T-helper 1 cell treated with Interleukin-12 subunit alpha and Interleukin-12 subunit beta and Interleukin-4 antibody, amounts not matched to agents 30 μg/mL and 1 μg/mL, for 36 hours (primary cell): ENCODE data around the gene KLHL22.
"Not testable (repeated sequence)": the region's sequence is repeated elsewhere in the genome, so short reads cannot be mapped to it uniquely, and the experiment has no call there.

Source experiments
- H3K27ac Mint-ChIP-seq: one replicate; pipeline ENCODE4 v1.8.0; 2021; ENCODE audit warnings: mild to moderate bottlenecking, mixed read lengths
- H3K27me3 Mint-ChIP-seq: one replicate; pipeline ENCODE4 v1.8.0; 2021; ENCODE audit warnings: low read depth, mixed read lengths
- H3K36me3 Mint-ChIP-seq: one replicate; pipeline ENCODE4 v1.8.0; 2021; ENCODE audit warnings: low read depth, mixed read lengths
- H3K4me1 Mint-ChIP-seq: one replicate; pipeline ENCODE4 v1.8.0; 2021; ENCODE audit warnings: low read depth, mixed read lengths
- H3K4me3 Mint-ChIP-seq: one replicate; pipeline ENCODE4 v1.8.0; 2021; ENCODE audit warnings: mild to moderate bottlenecking, moderate library complexity, mixed read lengths
- H3K9me3 Mint-ChIP-seq: one replicate; pipeline ENCODE4 v1.8.0; 2021; ENCODE audit warnings: mixed read lengths

KLHL22 gene, protein sequence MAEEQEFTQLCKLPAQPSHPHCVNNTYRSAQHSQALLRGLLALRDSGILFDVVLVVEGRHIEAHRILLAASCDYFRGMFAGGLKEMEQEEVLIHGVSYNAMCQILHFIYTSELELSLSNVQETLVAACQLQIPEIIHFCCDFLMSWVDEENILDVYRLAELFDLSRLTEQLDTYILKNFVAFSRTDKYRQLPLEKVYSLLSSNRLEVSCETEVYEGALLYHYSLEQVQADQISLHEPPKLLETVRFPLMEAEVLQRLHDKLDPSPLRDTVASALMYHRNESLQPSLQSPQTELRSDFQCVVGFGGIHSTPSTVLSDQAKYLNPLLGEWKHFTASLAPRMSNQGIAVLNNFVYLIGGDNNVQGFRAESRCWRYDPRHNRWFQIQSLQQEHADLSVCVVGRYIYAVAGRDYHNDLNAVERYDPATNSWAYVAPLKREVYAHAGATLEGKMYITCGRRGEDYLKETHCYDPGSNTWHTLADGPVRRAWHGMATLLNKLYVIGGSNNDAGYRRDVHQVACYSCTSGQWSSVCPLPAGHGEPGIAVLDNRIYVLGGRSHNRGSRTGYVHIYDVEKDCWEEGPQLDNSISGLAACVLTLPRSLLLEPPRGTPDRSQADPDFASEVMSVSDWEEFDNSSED

DNA sequence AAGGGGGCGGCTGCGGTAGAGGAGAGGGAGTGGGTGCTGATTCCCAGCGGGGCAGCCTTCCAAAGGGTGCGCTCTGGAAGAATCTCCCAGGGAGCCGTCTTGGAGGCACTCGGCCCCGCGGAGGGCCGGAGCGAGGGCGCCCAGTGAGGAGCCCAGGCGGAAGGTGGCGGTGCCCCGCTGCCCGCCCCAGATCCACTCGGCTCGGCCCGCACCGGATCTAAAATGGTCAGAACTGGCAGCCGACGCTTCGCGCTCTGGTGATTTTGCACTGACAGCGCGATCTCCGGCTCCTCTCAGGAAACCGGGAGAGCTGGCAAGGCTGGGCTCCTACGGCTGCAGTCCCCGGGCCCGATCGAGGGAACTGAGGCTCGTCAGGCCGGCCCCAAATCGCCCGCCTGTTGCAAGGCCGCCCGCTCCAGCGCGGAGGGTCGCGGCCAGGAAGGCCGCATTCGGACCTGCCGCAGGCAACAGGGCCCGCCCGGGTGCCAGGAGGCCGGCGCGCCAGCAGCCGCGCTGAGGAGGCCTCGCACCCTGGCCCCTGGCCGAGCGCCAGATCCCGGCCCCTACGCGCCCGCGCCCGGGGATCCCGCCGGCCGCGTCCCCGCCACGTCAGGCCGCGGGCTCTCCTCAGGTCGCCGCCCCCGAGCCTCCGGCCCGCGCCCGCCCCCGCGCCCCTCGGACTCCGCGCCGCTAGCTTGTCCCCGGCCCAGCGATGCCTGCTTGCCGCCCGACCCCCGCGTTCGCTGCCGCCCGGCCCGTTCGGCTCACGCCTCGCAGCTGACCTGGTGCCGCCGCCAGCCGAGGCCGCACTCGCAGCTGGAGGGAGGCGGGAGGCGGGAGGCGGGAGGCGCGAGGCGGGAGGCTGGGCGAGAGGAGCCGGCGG, at the start of gene KLHL22:
KLHL22 (minus strand) TSS at position 818 of the 883 bp plus-strand sequence. CDS start 6,584 bp downstream, outside the sequence.
- peak within 1 kb of the TSS; percentile 91 for H3K27ac Mint-ChIP-seq
- no peaks in the 10 kb centered on the region for H3K9me3 Mint-ChIP-seq
- H3K4me1 Mint-ChIP-seq = peaks cover 26% of the 10 kb centered on the region

DNA sequence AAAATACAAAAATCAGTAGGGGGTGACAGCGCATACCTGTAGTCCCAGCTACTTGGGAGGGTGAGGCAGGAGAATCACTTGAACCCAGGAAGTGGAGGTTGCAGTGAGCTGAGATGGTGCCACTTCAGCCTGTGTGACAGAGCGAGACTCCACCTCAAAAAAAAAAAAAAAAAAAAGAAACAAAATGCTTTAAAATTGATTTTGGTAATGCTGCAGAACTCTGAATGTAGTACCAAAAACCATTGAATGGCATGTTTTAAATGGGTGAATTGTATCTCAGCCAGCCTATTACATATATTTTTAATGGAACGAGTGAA, 49.7 kb upstream of the KLHL22 start:
- not testable (repeated sequence) for H3K4me3 Mint-ChIP-seq, H3K9me3 Mint-ChIP-seq, H3K27me3 Mint-ChIP-seq
- peaks cover 25% of the 10 kb centered on the region for H3K36me3 Mint-ChIP-seq
- peak overlapping the region; percentile 26 for H3K27ac Mint-ChIP-seq
- peaks cover 45% of the 10 kb centered on the region for H3K4me1 Mint-ChIP-seq

More for the DNA sequence above, at the start of gene KLHL22:
- Mint-ChIP-seq H3K4me3 (peak within 1 kb of the TSS; percentile 96), H3K36me3 (no peaks in the 10 kb centered on the region), H3K27me3 (peaks cover 4% of the 10 kb centered on the region)

DNA sequence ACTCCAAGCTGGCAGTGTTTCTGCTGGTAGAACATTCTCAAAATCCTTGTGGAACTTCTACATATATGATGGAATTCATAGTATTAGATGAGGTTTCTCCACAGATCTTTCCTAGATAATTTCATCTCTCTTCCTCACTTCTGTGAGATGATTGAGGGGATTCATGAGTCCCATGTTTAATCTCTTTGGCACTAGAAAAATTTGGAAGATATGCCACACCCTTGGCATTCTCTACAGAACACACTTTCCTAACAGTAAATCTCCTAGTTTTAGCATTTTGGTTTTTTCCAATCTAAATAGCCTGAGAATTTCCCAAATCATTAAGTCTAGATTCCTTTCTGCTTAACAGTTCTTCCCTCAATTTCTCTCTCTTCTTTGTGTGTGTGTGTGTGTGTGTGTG, 47.1 kb upstream of the KLHL22 start:
- Mint-ChIP-seq H3K27me3 (no peaks in the 10 kb centered on the region), H3K36me3 (peaks cover 36% of the 10 kb centered on the region), H3K27ac (no peak overlapping the region)

DNA sequence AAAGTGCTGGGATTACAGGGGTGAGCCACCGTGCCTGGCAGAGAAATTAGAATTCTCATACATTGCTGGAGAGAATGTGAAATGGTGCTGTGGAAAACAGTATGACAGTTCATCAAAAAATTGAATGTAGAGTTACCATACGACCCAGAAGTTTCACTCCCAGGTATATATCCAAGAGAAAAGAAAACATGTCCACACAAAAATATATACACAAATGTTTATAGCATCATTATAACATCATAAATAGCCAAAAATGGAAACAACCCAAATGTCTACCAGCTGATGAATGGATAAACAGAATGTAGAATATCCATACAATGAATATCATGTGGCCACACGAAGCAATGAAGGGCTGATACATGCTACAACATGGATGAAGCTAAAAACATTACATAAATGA, 46.5 kb upstream of the KLHL22 start:
- H3K27me3 Mint-ChIP-seq = no peaks in the 10 kb centered on the region
- H3K4me1 Mint-ChIP-seq = peaks cover 26% of the 10 kb centered on the region
- H3K9me3 Mint-ChIP-seq = no peaks in the 10 kb centered on the region
- H3K4me3 Mint-ChIP-seq = no peak overlapping the region
- no peak overlapping the region for H3K27ac Mint-ChIP-seq
- peaks cover 40% of the 10 kb centered on the region for H3K36me3 Mint-ChIP-seq

More for the DNA sequence above, 47.1 kb upstream of the KLHL22 start:
- Mint-ChIP-seq H3K4me1 (peaks cover 26% of the 10 kb centered on the region), H3K9me3 (no peaks in the 10 kb centered on the region), H3K4me3 (no peak overlapping the region)

DNA sequence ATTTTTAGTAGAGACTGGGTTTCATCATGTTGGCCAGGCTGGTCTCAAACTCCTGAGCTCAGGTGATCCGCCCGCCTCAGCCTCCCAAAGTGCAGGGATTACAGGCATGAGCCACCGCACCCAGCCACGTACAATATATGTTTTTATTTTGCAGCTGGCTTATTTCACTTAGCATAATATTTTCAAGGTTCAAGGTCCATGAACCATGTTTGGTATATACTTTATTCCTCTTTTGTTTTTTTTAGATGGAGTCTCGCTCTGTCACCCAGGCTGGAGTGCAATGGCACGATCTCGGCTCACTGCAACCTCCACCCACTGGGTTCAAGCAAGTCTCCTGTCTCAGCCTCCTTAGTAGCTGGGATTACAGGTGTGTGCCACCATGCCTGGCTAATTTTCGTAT, 43.3 kb upstream of the KLHL22 start:
- not testable (repeated sequence) for H3K4me3 Mint-ChIP-seq, H3K9me3 Mint-ChIP-seq, H3K27me3 Mint-ChIP-seq
- Mint-ChIP-seq H3K4me1 (peaks cover 13% of the 10 kb centered on the region), H3K27ac (peak overlapping the region; percentile 26), H3K36me3 (peaks cover 30% of the 10 kb centered on the region)

DNA sequence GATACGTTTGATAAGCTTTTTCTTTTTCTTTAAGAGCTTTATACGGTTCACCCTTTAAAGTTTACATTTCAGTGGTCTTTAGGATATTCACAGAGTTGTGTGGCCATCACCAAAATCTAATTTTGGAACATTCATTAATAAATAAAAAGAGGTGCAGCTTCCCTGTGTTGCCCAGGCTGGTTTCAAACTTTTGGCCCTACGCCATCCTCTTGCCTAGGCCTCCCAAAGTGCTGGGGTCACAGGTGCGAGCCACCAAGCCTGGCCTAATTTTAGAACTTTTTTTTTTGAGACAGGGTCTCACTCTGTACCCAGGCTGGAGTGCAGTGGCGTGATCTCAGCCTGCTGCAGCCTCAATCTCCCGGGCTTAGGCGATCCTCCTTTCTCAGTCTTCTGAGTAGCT, 42.4 kb upstream of the KLHL22 start:
- peaks cover 14% of the 10 kb centered on the region for H3K4me1 Mint-ChIP-seq
- H3K27ac Mint-ChIP-seq = no peak overlapping the region
- no peaks in the 10 kb centered on the region for H3K9me3 Mint-ChIP-seq
- no peaks in the 10 kb centered on the region for H3K27me3 Mint-ChIP-seq
- no peak overlapping the region for H3K4me3 Mint-ChIP-seq
- H3K36me3 Mint-ChIP-seq = peaks cover 30% of the 10 kb centered on the region

DNA sequence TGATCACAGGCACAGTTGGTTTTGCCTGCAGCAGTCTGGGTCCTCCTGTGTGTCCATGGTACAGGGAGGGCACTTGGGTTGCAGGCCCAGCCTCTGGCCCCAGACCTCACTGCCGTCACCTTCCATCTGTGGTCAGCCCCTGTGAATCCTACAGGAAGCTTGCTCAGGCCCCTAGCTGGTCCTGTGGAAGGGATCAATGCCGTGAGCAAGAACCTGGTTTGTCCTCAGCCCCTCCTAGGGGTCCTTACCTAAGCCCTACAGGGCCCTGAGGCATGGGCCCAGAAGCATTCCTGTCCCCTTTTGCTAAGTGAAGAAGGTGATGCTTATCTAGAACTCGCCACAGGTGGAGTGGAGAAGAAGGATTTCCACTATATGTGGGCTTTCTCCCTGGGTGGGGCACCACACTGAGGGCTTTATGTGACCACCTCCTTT, 41.7 kb upstream of the KLHL22 start:
- H3K27me3 Mint-ChIP-seq = no peaks in the 10 kb centered on the region
- H3K4me3 Mint-ChIP-seq = no peak overlapping the region
- H3K27ac Mint-ChIP-seq = no peak overlapping the region
- H3K4me1 Mint-ChIP-seq = peaks cover 15% of the 10 kb centered on the region
- H3K36me3 Mint-ChIP-seq = peaks cover 28% of the 10 kb centered on the region
- H3K9me3 Mint-ChIP-seq = no peaks in the 10 kb centered on the region

DNA sequence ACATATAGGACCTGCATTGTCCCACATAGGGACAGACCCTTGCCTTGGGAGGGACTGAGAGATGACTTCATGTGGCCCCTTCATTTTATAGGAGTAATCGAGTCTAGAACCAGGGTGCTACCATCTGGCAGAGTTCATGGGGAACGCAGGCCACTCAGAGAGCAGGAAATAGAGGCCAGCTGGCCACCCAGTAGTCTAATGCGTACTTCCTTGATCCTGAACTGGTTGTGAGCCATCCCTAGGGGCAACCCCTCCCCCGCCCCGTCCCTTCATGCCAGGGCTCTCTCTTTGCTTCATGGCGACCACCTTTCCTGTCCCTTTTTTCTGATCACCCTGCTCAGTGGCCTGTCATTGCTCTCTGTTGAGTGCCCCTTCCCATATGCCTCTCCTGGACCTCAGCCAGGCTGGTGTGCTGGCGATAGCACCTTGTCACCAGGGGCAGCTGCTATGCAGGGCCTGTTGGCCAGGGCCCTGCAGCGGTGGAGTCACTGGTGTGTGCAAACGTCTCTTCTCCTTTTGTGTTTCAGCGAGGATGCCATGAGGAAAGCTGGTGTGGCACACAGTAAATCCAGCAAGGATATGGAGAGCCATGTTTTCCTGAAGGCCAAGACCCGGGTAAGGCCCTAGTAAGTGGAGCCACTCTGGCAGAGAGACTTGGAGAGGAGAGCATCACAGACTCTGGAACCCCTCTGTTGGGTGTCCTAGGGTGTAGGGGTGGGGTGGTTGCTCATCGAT, 41.2 kb upstream of the KLHL22 start:
- H3K27ac Mint-ChIP-seq = no peak overlapping the region

DNA sequence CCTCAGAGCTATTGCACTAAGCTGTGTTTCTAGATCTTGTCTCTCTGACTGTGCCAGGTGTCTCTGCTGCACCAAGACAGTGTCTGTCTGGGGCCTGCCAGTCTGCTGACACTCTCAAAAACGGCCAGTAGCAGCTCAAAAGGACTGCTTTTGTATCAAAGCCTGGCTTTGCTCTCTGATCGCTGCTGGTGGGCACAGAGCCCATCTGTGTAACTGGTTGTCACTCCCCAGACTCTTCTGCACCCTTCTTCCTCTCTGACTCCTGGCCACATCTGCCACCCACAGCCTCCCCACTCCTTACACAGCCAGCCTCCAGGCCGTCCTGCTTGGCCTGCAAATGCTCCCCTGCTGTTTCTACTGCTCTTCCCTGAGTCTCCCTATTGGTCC, 38.3 kb upstream of the KLHL22 start:
- Mint-ChIP-seq H3K27ac (peak overlapping the region; percentile 66), H3K9me3 (no peaks in the 10 kb centered on the region), H3K4me3 (no peak overlapping the region), H3K27me3 (no peaks in the 10 kb centered on the region), H3K4me1 (peaks cover 30% of the 10 kb centered on the region), H3K36me3 (peaks cover 17% of the 10 kb centered on the region)

More for the DNA sequence above, 41.2 kb upstream of the KLHL22 start:
- Mint-ChIP-seq H3K27me3 (no peaks in the 10 kb centered on the region), H3K4me1 (peaks cover 20% of the 10 kb centered on the region), H3K9me3 (no peaks in the 10 kb centered on the region), H3K4me3 (no peak overlapping the region), H3K36me3 (peaks cover 30% of the 10 kb centered on the region)

DNA sequence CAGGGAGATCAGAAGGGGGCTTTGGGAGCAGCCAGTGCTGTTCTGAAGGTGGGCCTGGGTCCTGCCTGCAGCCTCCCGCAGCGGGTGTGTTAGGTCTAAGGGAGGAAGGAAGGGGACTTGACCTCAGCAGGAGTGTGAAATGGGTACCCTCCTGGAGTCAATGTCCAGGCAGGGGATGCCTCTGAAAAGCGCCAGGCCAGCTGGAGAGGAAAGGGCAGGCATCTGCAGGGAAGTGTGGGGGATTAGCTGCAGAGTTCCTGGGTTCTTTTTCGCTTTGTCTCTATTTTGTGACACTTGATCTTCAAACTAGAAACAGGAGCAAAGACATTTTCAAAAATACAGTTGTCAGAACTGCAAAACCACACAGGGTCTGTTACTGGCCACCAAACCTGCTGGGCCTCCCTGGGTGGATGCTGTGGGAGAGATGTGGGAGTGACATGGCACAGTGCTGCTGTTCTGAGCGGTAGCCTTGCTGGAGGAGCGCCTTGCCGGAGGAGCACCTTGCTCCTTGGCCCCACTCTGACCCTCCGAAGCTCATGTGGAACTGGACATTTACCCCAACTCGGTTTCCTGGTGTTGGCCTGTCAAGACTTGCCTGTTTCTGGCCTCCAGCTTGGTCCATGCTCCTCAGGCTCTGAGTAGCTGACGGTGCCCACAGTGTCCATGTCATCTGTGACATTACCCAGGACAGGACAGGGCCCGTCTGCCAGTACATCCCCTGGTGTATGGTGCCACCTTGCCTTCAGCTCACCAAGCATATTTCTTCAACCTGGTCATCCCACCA, 37.7 kb upstream of the KLHL22 start:
- no peak overlapping the region for H3K4me3 Mint-ChIP-seq
- no peaks in the 10 kb centered on the region for H3K9me3 Mint-ChIP-seq
- H3K4me1 Mint-ChIP-seq = peaks cover 30% of the 10 kb centered on the region
- no peaks in the 10 kb centered on the region for H3K27me3 Mint-ChIP-seq
- H3K27ac Mint-ChIP-seq = peak overlapping the region; percentile 66
- peaks cover 17% of the 10 kb centered on the region for H3K36me3 Mint-ChIP-seq

DNA sequence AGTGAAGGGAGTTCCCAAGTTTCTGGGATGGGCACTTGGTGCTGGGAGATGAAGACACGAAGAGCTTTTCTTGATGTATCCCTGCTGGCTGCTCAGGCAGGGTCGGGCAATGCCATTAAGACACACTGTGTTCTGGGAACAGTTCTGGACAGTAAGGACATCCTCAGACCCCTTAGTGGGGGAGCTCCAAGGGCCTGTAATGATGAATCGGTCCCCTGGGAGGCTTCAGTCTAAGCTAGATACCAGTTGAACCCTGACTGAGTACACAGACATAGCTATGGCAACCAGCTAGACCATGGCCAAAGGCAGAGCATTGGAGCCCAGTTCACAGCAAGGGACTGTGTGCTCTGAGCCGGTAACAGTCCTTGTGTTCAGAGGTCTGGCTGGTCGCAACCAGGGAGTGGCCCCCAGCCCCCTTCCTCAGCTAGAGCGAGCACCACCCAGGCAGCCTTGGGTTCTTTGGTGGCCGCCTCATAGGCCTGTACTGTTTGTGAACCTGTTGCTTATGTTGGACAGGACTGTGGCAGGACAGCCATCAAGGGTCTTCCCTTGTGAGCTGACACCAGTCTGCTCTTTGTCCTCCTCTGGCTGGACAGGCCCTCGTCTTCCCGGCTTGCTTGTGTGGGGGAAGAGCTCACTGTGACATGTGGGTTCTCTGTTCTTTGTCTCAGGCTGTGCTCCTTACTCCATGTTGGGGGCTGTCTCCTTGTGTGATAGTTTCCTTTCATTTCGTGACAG, 36.8 kb upstream of the KLHL22 start:
- Mint-ChIP-seq H3K27ac (peak overlapping the region; percentile 50), H3K9me3 (no peaks in the 10 kb centered on the region), H3K4me1 (peaks cover 33% of the 10 kb centered on the region), H3K36me3 (peaks cover 17% of the 10 kb centered on the region), H3K4me3 (no peak overlapping the region), H3K27me3 (no peaks in the 10 kb centered on the region)

DNA sequence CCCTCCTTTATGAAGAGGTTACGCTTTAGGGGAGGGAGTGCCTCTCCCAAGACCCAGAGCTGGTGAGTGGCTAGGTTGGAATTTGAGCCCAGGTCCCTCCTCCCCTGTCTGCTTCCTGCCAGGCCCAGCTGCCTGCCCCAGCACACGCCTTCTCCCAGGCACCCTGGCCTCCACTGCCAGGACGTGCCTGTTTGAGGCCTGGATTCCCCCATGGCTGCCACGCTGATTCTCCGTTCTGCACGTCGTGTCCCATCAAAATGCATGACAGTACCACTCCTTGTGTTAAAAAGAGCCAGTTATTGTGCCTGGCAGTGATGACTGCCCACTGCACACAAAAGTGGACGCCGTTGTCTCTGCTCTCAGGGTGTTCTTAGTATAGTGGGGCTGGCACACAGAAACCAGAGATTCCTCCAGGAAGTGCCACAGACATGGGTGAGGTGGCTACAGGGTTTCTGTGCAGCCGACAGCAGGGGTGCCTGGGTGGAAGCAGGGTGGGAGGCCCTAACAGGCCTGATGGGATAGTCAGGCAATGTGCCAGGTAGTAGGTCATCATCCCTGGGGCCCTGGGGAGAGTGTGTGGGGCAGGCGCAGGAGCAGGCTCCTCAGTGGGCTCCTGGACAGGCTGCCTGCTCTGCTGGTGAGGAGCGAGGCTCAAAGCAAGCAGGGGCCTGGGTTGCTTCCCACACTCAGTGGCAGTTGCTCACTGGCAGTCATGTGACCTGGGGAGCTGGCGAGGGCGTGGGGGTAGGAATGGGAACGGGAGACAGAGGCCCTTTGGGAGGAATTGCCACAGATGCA, 36.0 kb upstream of the KLHL22 start:
- Mint-ChIP-seq H3K27me3 (no peaks in the 10 kb centered on the region), H3K4me3 (no peak overlapping the region), H3K9me3 (no peaks in the 10 kb centered on the region), H3K4me1 (peaks cover 39% of the 10 kb centered on the region), H3K36me3 (peaks cover 18% of the 10 kb centered on the region), H3K27ac (peak overlapping the region; percentile 50)

DNA sequence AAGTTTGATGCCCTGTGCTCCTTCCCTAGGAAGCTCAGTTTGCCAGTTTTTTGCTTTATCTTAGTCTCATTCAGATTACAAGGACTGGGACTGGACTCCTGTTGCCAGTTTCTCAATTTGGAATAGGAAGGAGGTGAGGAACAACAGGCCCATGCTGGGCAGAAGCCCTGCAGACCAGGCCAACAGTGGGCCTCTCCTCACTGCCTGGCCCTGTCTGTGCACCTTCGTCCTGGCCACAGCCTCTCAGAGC, 35.5 kb upstream of the KLHL22 start:
- no peak overlapping the region for H3K27ac Mint-ChIP-seq
- no peaks in the 10 kb centered on the region for H3K9me3 Mint-ChIP-seq
- peaks cover 42% of the 10 kb centered on the region for H3K4me1 Mint-ChIP-seq
- H3K36me3 Mint-ChIP-seq = peaks cover 23% of the 10 kb centered on the region
- no peaks in the 10 kb centered on the region for H3K27me3 Mint-ChIP-seq
- H3K4me3 Mint-ChIP-seq = no peak overlapping the region
